Fibroblast of the aortic adventitia (primary cell): Measurements from ENCODE around the gene CRIP2. TPM values are rescaled to one million over a fixed set of nuclear protein-coding genes. Genes with fewer than 3 reads are reported as not detected.

Source experiments
- DNase-seq: peaks from one replicate; pipeline ENCODE4 v3.0.0-alpha.2; 2010; ENCODE audit warnings: low read depth
- H3K4me3 ChIP-seq: 2 replicates; pipeline ENCODE4 v1.5.1; 2011; ENCODE audit warnings: low read depth, mild to moderate bottlenecking, control low read depth, low read length, moderate library complexity
- CTCF ChIP-seq: IDR thresholded peaks from 2 replicates; pipeline ENCODE4 v1.5.1; 2011; ENCODE audit warnings: mild to moderate bottlenecking, low read length, control low read depth, inconsistent platforms; ENCODE audit not compliant: insufficient read depth
- total RNA-seq: library from RNA; depleted of rRNA; stranded (reverse); fragments of >200 nt; gene quantifications from 2 replicates; pipeline ENCODE4 v1.2.3, GENCODE V29; 2012; ENCODE audit warnings: low replicate concordance

The CRIP2 gene
- total RNA-seq, 1 donor, result 54.3 TPM

GRCh38 chr14:105492031-105492970 lies 17.7 kb downstream of the CRIP2 start:
- no peak for DNase-seq
- H3K4me3 ChIP-seq, result no peak overlapping the region

GRCh38 chr14:105492971-105493871 lies 18.6 kb downstream of the CRIP2 start:
- no peak for TF ChIP-seq CTCF
- no peak overlapping the region for H3K4me3 ChIP-seq
- DNase-seq, result no peak

More at GRCh38 chr14:105492031-105492970, 17.7 kb downstream of the CRIP2 start:
- TF ChIP-seq CTCF, result no peak

GRCh38 chr14:105493921-105494605 lies 19.4 kb downstream of the CRIP2 start:
- DNase-seq, result no peak
- TF ChIP-seq CTCF, result no peak
- no peak overlapping the region for H3K4me3 ChIP-seq

- no peak overlapping the region for H3K4me3 ChIP-seq
These were observed 19.9 kb downstream of the CRIP2 start for GRCh38 chr14:105494606-105494929.

GRCh38 chr14:105495101-105495989 lies 20.7 kb downstream of the CRIP2 start:
- no peak for DNase-seq
- TF ChIP-seq CTCF, result no peak
- no peak overlapping the region for H3K4me3 ChIP-seq

More at GRCh38 chr14:105494606-105494929, 19.9 kb downstream of the CRIP2 start:
- no peak for TF ChIP-seq CTCF
- no peak for DNase-seq
